ENCODE data around the gene HELB. TPM values are rescaled to one million over a fixed set of nuclear protein-coding genes. Genes with fewer than 3 reads are reported as not detected.

Gene HELB
- total and polyA plus RNA-seq, 2 of the 4 experiments (the other 2 are of a cell fraction): 0.72 to 2.9 TPM

GRCh38 chr12:66335746-66336145 lies 33.5 kb downstream of the HELB start:
- Histone ChIP-seq H2BK120ac (ENCODE audit: low read depth, low read length) (no peak overlapping the region), H3K27me3 (ENCODE audit: control insufficient read depth, insufficient read depth, low read length) (no peaks in the 10 kb centered on the region), H2BK5ac (ENCODE audit: low read depth, low read length, poor library complexity, severe bottlenecking) (no peak overlapping the region), H3K9ac (ENCODE audit: low read depth, low read length) (no peak overlapping the region), H3K4ac (ENCODE audit: low read depth, low read length) (no peak overlapping the region), H4K8ac (ENCODE audit: low read depth in 2 of 2, low read length in 2 of 2) (no peak overlapping the region), H2AK9ac (replicated peaks; ENCODE audit: low read depth, low read length, poor library complexity) (no peak overlapping the region), H3K27ac (ENCODE audit: insufficient read depth, low read length) (no peak overlapping the region), H3K4me1 (ENCODE audit: control insufficient read depth, insufficient read depth, low read length) (no peaks in the 10 kb centered on the region), H3K56ac (ENCODE audit: extremely low read depth, insufficient read depth, low read length) (no peak overlapping the region), H3K4me3 (ENCODE audit: insufficient read depth, low read depth, low read length) (no peak overlapping the region), H3K23ac (ENCODE audit: low read depth, low read length) (no peak overlapping the region), H3K9me1 (ENCODE audit: insufficient read depth, low read length) (no peaks in the 10 kb centered on the region), H3K14ac (replicated peaks; ENCODE audit: low read depth, low read length) (no peak overlapping the region), H3K36me3 (ENCODE audit: control insufficient read depth, insufficient read depth, low read length) (peaks cover 9% of the 10 kb centered on the region), H3K18ac (ENCODE audit: low read depth, low read length) (no peak overlapping the region), H2AFZ (replicated peaks; ENCODE audit: low read length, poor library complexity) (no peak overlapping the region), H3K4me2 (ENCODE audit: low read depth, low read length) (no peak overlapping the region), H2BK20ac (ENCODE audit: low read depth, low read length) (no peak overlapping the region), H2BK15ac (ENCODE audit: low read depth, low read length) (no peak overlapping the region), H4K91ac (ENCODE audit: insufficient read depth, low read depth, low read length) (no peak overlapping the region), H3K9me3 (ENCODE audit: control insufficient read depth, insufficient read depth, low read length) (peaks cover 2% of the 10 kb centered on the region; the same call in 1 of the 2 replicates), H4K20me1 (ENCODE audit: insufficient read depth, low read length) (no peaks in the 10 kb centered on the region), H4K5ac (ENCODE audit: low read depth, low read length) (no peak overlapping the region), H3K79me1 (ENCODE audit: low read depth in 1 of 2, low read length in 2 of 2) (no peaks in the 10 kb centered on the region), H2AK5ac (ENCODE audit: low read depth, low read length) (no peak overlapping the region)
- BruUV-seq (replicated peaks): no TSS peak
- DNase-seq: no peak
- WGBS, 2 experiments (ENCODE audit: extremely low coverage in 2 of 2, insufficient read length in 1 of 2): no CpG with 5 or more reads among the region's 2 CpGs
- dilution Hi-C loops (cut with HindIII; ENCODE audit: low sequenced_read_pairs, unreplicated experiment) (no loop called here), intact Hi-C loops (cut with micrococcal nuclease) (no loop called here), in situ Hi-C loops (cut with MboI; ENCODE audit: low sequenced_read_pairs) (no loop called here)
- ChIA-PET POLR2A (ENCODE audit: unreplicated experiment) (no interaction called here), CTCF (no interaction called here)
- no peak for ATAC-seq (ENCODE audit: low read depth)
- TF ChIP-seq RAD21 (IDR thresholded peaks at IDR 0.05; ENCODE audit: low read length) (no peak), MAZ (IDR thresholded peaks at IDR 0.05; ENCODE audit: borderline replicate concordance, low read depth, low read length) (no peak), NFE2L2 (IDR thresholded peaks at IDR 0.05; ENCODE audit: low read depth, low read length) (no peak), CHD1 (IDR thresholded peaks at IDR 0.05; ENCODE audit: low read depth, low read length) (no peak), CEBPB (IDR thresholded peaks at IDR 0.05; ENCODE audit: low read depth, low read length) (no peak), USF2 (IDR thresholded peaks at IDR 0.05; ENCODE audit: low read depth, low read length) (no peak), ELK1 (IDR thresholded peaks at IDR 0.05; ENCODE audit: borderline replicate concordance, low read depth, low read length) (no peak), SMC3 (IDR thresholded peaks at IDR 0.05; ENCODE audit: low read depth, low read length) (no peak), CTCF (conservative IDR thresholded peaks at IDR 0.05; ENCODE audit: low read depth, low read length) (no peak), RCOR1 (IDR thresholded peaks at IDR 0.05; ENCODE audit: insufficient replicate concordance, low read length) (no peak)
